ENCODE data around the gene C19orf33. TPM values are rescaled to one million over a fixed set of nuclear protein-coding genes. Genes with fewer than 3 reads are reported as not detected.

C19orf33 gene
- total and polyA plus RNA-seq, 2 donors from 2014 or later: 40.3 to 43.9 TPM

DNA sequence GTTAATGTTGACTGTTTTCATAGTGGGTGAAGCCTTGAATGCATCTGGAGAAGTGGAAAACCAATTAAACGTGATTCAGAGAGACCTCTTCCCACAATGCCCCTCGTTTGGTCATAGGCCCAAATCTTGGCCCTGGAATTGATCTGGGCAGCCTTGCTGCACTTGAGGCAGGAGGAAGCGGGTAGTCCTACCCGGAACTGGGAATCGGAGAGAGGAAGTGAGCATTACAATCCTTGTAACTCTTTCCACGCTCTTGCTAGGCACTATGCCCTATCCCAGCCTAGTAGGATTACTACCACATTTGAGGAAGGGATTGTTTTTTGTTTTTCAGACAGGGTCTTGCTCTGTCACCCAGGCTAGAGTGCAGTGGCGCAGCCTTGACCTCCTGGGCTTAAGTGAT, 19.2 kb downstream of the C19orf33 start:
- H3K9ac ChIP-seq (ENCODE audit: low read length in 3 of 3): no peak overlapping the region
- no peak for FAIRE-seq
- no peak overlapping the region for H3K4me3 ChIP-seq (ENCODE audit: low read length in 3 of 3)
- DNase-seq: no peak
- intact Hi-C loops (cut with DNase I): no loop called here
- peaks cover 0 to 13% (median 0%) of the 10 kb centered on the region in 3 donors for H3K4me1 ChIP-seq (ENCODE audit: control insufficient read depth in 2 of 3, insufficient read depth in 2 of 3, low read depth in 1 of 3, low read length in 3 of 3)
- no peaks in the 10 kb centered on the region for H3K9me3 ChIP-seq (ENCODE audit: control insufficient read depth in 2 of 3, insufficient read depth in 1 of 3, low read length in 3 of 3)
- H3K27me3 ChIP-seq (ENCODE audit: control insufficient read depth, insufficient read depth, low read length): peaks cover 2% of the 10 kb centered on the region
- TF ChIP-seq, protein P1, sequence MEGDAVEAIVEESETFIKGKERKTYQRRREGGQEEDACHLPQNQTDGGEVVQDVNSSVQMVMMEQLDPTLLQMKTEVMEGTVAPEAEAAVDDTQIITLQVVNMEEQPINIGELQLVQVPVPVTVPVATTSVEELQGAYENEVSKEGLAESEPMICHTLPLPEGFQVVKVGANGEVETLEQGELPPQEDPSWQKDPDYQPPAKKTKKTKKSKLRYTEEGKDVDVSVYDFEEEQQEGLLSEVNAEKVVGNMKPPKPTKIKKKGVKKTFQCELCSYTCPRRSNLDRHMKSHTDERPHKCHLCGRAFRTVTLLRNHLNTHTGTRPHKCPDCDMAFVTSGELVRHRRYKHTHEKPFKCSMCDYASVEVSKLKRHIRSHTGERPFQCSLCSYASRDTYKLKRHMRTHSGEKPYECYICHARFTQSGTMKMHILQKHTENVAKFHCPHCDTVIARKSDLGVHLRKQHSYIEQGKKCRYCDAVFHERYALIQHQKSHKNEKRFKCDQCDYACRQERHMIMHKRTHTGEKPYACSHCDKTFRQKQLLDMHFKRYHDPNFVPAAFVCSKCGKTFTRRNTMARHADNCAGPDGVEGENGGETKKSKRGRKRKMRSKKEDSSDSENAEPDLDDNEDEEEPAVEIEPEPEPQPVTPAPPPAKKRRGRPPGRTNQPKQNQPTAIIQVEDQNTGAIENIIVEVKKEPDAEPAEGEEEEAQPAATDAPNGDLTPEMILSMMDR (IDR thresholded peaks at IDR 0.05; ENCODE audit: borderline replicate concordance, extremely low read depth, insufficient read depth): no peak
- H3K27ac ChIP-seq (ENCODE audit: low read depth in 2 of 2, low read length in 2 of 2): no peak overlapping the region
- H3K36me3 ChIP-seq (ENCODE audit: control insufficient read depth in 2 of 3, insufficient read depth in 3 of 3, low read length in 3 of 3): no peaks in the 10 kb centered on the region

DNA sequence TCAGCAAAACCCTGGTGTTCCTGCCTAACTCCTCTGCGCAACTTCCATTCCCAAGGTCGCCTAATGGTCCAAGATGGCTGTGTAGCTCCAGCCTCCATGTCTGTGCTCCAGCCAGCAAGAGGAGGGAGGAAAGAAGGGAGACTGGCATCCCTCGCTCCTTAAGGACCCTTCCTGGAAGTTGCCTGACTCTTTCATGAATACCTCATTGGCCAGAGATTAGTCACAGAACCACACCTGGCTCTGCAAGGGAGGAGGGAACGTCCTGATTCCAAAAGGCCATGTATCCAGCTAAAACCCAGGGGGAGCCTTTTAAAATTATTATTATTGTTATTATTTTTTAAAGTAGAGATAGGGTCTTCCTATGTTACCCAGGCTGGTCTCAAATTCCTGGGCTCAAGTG, 20.4 kb downstream of the C19orf33 start:
- no peak for FAIRE-seq
- DNase-seq: no peak
- peaks cover 1% of the 10 kb centered on the region for H3K27me3 ChIP-seq (ENCODE audit: control insufficient read depth, insufficient read depth, low read length)
- intact Hi-C loops (cut with DNase I): no loop called here
- no peaks in the 10 kb centered on the region for H3K9me3 ChIP-seq (ENCODE audit: control insufficient read depth in 2 of 3, insufficient read depth in 1 of 3, low read length in 3 of 3)
- peaks cover 0 to 9% (median 0%) of the 10 kb centered on the region in 3 donors for H3K4me1 ChIP-seq (ENCODE audit: control insufficient read depth in 2 of 3, insufficient read depth in 2 of 3, low read depth in 1 of 3, low read length in 3 of 3)
- H3K27ac ChIP-seq (ENCODE audit: low read depth in 2 of 2, low read length in 2 of 2): no peak overlapping the region
- no peak overlapping the region for H3K4me3 ChIP-seq (ENCODE audit: low read length in 3 of 3)
- H3K9ac ChIP-seq (ENCODE audit: low read length in 3 of 3): no peak overlapping the region
- no peaks in the 10 kb centered on the region for H3K36me3 ChIP-seq (ENCODE audit: control insufficient read depth in 2 of 3, insufficient read depth in 3 of 3, low read length in 3 of 3)
- TF ChIP-seq, protein P1 (IDR thresholded peaks at IDR 0.05; ENCODE audit: borderline replicate concordance, extremely low read depth, insufficient read depth): no peak

DNA sequence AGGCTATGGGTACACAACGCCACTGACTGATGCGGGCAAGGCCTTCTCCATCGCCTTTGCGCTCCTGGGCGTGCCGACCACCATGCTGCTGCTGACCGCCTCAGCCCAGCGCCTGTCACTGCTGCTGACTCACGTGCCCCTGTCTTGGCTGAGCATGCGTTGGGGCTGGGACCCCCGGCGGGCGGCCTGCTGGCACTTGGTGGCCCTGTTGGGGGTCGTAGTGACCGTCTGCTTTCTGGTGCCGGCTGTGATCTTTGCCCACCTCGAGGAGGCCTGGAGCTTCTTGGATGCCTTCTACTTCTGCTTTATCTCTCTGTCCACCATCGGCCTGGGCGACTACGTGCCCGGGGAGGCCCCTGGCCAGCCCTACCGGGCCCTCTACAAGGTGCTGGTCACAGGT, 22.5 kb downstream of the C19orf33 start:
- intact Hi-C loops (cut with DNase I): no loop called here
- Histone ChIP-seq H3K4me3 (ENCODE audit: low read length in 3 of 3) (no peak overlapping the region), H3K4me1 (ENCODE audit: control insufficient read depth in 2 of 3, insufficient read depth in 2 of 3, low read depth in 1 of 3, low read length in 3 of 3) (peaks cover 0 to 4% (median 0%) of the 10 kb centered on the region in 3 donors), H3K36me3 (ENCODE audit: control insufficient read depth in 2 of 3, insufficient read depth in 3 of 3, low read length in 3 of 3) (no peaks in the 10 kb centered on the region), H3K27me3 (ENCODE audit: control insufficient read depth, insufficient read depth, low read length) (no peaks in the 10 kb centered on the region), H3K27ac (ENCODE audit: low read depth in 2 of 2, low read length in 2 of 2) (no peak overlapping the region), H3K9ac (ENCODE audit: low read length in 3 of 3) (no peak overlapping the region), H3K9me3 (ENCODE audit: control insufficient read depth in 2 of 3, insufficient read depth in 1 of 3, low read length in 3 of 3) (no peaks in the 10 kb centered on the region)
- TF ChIP-seq, protein P1 (IDR thresholded peaks at IDR 0.05; ENCODE audit: borderline replicate concordance, extremely low read depth, insufficient read depth): no peak
- FAIRE-seq (no peak), DNase-seq (no peak)

DNA sequence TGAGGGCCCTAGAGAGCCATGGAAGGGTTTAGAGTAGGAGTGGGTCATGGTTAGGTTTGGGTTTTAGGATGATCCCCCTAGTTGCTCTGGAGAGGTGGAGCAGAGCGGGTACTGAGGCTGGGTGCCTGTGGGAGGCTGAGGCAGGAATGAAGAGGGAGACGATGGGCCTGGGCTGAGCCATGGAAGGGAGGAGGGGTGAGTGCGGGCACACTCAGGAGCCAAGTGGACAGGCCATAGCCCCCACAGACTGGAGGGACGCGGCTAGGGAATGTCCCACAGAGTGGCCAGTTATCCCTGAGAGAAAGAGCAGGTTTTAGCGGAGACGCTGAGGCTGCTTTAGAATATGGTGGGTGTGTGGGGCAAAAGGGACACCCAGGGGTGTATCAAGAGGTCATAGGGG, 25.6 kb downstream of the C19orf33 start:
- DNase-seq: no peak

More for the DNA sequence above, 25.6 kb downstream of the C19orf33 start:
- Histone ChIP-seq H3K27ac (ENCODE audit: low read depth in 2 of 2, low read length in 2 of 2) (no peak overlapping the region), H3K27me3 (ENCODE audit: control insufficient read depth, insufficient read depth, low read length) (no peaks in the 10 kb centered on the region), H3K4me1 (ENCODE audit: control insufficient read depth in 2 of 3, insufficient read depth in 2 of 3, low read depth in 1 of 3, low read length in 3 of 3) (no peaks in the 10 kb centered on the region), H3K4me3 (ENCODE audit: low read length in 3 of 3) (no peak overlapping the region), H3K9ac (ENCODE audit: low read length in 3 of 3) (no peak overlapping the region), H3K36me3 (ENCODE audit: control insufficient read depth in 2 of 3, insufficient read depth in 3 of 3, low read length in 3 of 3) (no peaks in the 10 kb centered on the region), H3K9me3 (ENCODE audit: control insufficient read depth in 2 of 3, insufficient read depth in 1 of 3, low read length in 3 of 3) (no peaks in the 10 kb centered on the region)
- no peak for FAIRE-seq
- intact Hi-C loops (cut with DNase I): loop anchor here (5.0 kb wide), 1 partner anchor 82 kb away; no protein-coding TSS in a partner anchor
- TF ChIP-seq, protein P1 (IDR thresholded peaks at IDR 0.05; ENCODE audit: borderline replicate concordance, extremely low read depth, insufficient read depth): no peak

Data from kidney (tissue), 14 donors.